Fibroblast of lung (primary cell): ENCODE data around the gene PCDHGA11. TPM values are rescaled to one million over a fixed set of nuclear protein-coding genes. Genes with fewer than 3 reads are reported as not detected.

ENCODE experiments used
- DNase-seq, 2 donors: peaks; one replicate each; pipeline versions ENCODE4 v3.0.0 to v3.0.0-alpha.2; 2010; ENCODE audit warnings: low read depth in 2 of 2
- H2AFZ ChIP-seq: 2 replicates; pipeline ENCODE4 v1.5.1; 2012; ENCODE audit warnings: low read length, control low read depth, inconsistent platforms
- H3K27ac ChIP-seq: 2 replicates; pipeline ENCODE4 v1.5.1; 2011; ENCODE audit warnings: low read length, control low read depth; ENCODE audit not compliant: insufficient read depth
- H3K27me3 ChIP-seq: 2 replicates; pipeline ENCODE4 v1.5.1; 2011; ENCODE audit warnings: mild to moderate bottlenecking, low read length; ENCODE audit not compliant: control insufficient read depth, insufficient read depth
- H3K36me3 ChIP-seq: 2 replicates; pipeline ENCODE4 v1.5.1; 2011; ENCODE audit warnings: low read length; ENCODE audit not compliant: control insufficient read depth, insufficient read depth
- H3K4me1 ChIP-seq: 2 replicates; pipeline ENCODE4 v1.5.1; 2011; ENCODE audit warnings: low read length; ENCODE audit not compliant: control insufficient read depth, insufficient read depth; ENCODE audit errors: extremely low read depth
- H3K4me2 ChIP-seq: 2 replicates; pipeline ENCODE4 v1.5.1; 2011; ENCODE audit warnings: low read length, control low read depth; ENCODE audit not compliant: insufficient read depth; ENCODE audit errors: extremely low read depth
- H3K4me3 ChIP-seq, 4 experiments: fragments of 200-600 bp in 1 of 4; sonication (generic) in 1 of 4; replicated peaks in 1 of 4; 2 replicates each; pipeline ENCODE4 v1.5.1; 2011 to 2016; ENCODE audit warnings: low read length in 4 of 4, low read depth in 3 of 4, mild to moderate bottlenecking in 3 of 4, control low read depth in 2 of 4, inconsistent platforms in 1 of 4, mixed read lengths in 1 of 4; ENCODE audit not compliant: insufficient read depth in 1 of 4; ENCODE audit errors: control extremely low read depth in 1 of 4
- H3K79me2 ChIP-seq: 2 replicates; pipeline ENCODE4 v1.5.1; 2012; ENCODE audit warnings: mild to moderate bottlenecking, low read length, inconsistent platforms; ENCODE audit not compliant: control insufficient read depth, insufficient read depth
- H3K9ac ChIP-seq: 2 replicates; pipeline ENCODE4 v1.5.1; 2011; ENCODE audit warnings: mild to moderate bottlenecking, low read length, control low read depth; ENCODE audit not compliant: insufficient read depth
- H3K9me3 ChIP-seq: 2 replicates; pipeline ENCODE4 v1.5.1; 2012; ENCODE audit warnings: low read depth, low read length; ENCODE audit not compliant: control insufficient read depth, insufficient read depth
- H4K20me1 ChIP-seq: 2 replicates; pipeline ENCODE4 v1.5.1; 2011; ENCODE audit warnings: low read length; ENCODE audit not compliant: control insufficient read depth, insufficient read depth; ENCODE audit errors: extremely low read depth
- CTCF ChIP-seq, 2 donors: IDR thresholded peaks in 1 of 2; conservative IDR thresholded peaks in 1 of 2; 1 replicate in 1 of 2; 2 replicates in 1 of 2; pipeline ENCODE4 v1.5.1; 2011 to 2012; ENCODE audit warnings: low read length in 2 of 2, control low read depth in 1 of 2, inconsistent platforms in 1 of 2, low read depth in 1 of 2, mild to moderate bottlenecking in 1 of 2
- EZH2 ChIP-seq: IDR thresholded peaks from 2 replicates; pipeline ENCODE4 v1.5.1; 2012; ENCODE audit warnings: low read length, control low read depth, mild to moderate bottlenecking; ENCODE audit errors: missing control alignments
- polyA plus RNA-seq, 2 donors: library from polyadenylated mRNA; depleted of rRNA in 1 of 2; stranded (reverse) in 1 of 2; unstranded in 1 of 2; fragments of >200 nt; gene quantifications; 2 replicates each; pipeline ENCODE4 v1.2.1, GENCODE V29; 2011 to 2012; ENCODE audit warnings: missing spikeins in 1 of 2
- total RNA-seq: library from RNA; depleted of rRNA; stranded (reverse); fragments of >200 nt; gene quantifications from 2 replicates; pipeline ENCODE4 v1.2.1, GENCODE V29; 2014

PCDHGA11 gene
- total and polyA plus RNA-seq, 2 donors (not counting 1 experiment from before 2014, with no cell fraction given) = 4.7 to 8.6 TPM

GRCh38 chr5:141437221-141437620 lies 16.4 kb downstream of the PCDHGA11 start:
- no peak overlapping the region for H3K4me2 ChIP-seq
- H3K4me1 ChIP-seq = no peaks in the 10 kb centered on the region
- no peak overlapping the region for H2AFZ ChIP-seq
- H3K9me3 ChIP-seq = no peaks in the 10 kb centered on the region
- H3K27ac ChIP-seq = no peak overlapping the region
- H4K20me1 ChIP-seq = no peaks in the 10 kb centered on the region
- no peak overlapping the region for H3K4me3 ChIP-seq
- TF ChIP-seq EZH2 (no peak), CTCF (conservative IDR thresholded peaks at IDR 0.05 in 1 of 2, IDR thresholded peaks at IDR 0.05 in 1 of 2; ENCODE audit: low read depth in 1 of 2, low read length in 2 of 2) (no peak)
- H3K27me3 ChIP-seq = no peaks in the 10 kb centered on the region
- peak in 1 of 2 donors; percentile 27 for DNase-seq
- H3K79me2 ChIP-seq = no peaks in the 10 kb centered on the region
- H3K9ac ChIP-seq = no peak overlapping the region
- H3K36me3 ChIP-seq = no peaks in the 10 kb centered on the region

- Histone ChIP-seq H3K9ac (no peak overlapping the region), H3K9me3 (no peaks in the 10 kb centered on the region), H4K20me1 (no peaks in the 10 kb centered on the region), H3K4me2 (no peak overlapping the region), H3K4me3 (no peak overlapping the region), H3K27me3 (no peaks in the 10 kb centered on the region), H3K36me3 (no peaks in the 10 kb centered on the region), H3K27ac (no peak overlapping the region), H3K79me2 (no peaks in the 10 kb centered on the region), H2AFZ (no peak overlapping the region), H3K4me1 (no peaks in the 10 kb centered on the region)
- peak in 1 of 2 donors; percentile 52 for DNase-seq
- TF ChIP-seq CTCF (conservative IDR thresholded peaks at IDR 0.05 in 1 of 2, IDR thresholded peaks at IDR 0.05 in 1 of 2; ENCODE audit: low read depth in 1 of 2, low read length in 2 of 2) (no peak), EZH2 (no peak)
Observed at GRCh38 chr5:141439411-141440141, 18.7 kb downstream of the PCDHGA11 start.

GRCh38 chr5:141440341-141440740 lies 19.5 kb downstream of the PCDHGA11 start:
- no peak overlapping the region for H3K27ac ChIP-seq
- H3K79me2 ChIP-seq = no peaks in the 10 kb centered on the region
- no peaks in the 10 kb centered on the region for H3K36me3 ChIP-seq
- no peaks in the 10 kb centered on the region for H3K4me1 ChIP-seq
- DNase-seq = no peak
- no peak overlapping the region for H2AFZ ChIP-seq
- no peaks in the 10 kb centered on the region for H3K9me3 ChIP-seq
- no peaks in the 10 kb centered on the region for H3K27me3 ChIP-seq
- no peak overlapping the region for H3K9ac ChIP-seq
- no peak overlapping the region for H3K4me2 ChIP-seq
- TF ChIP-seq CTCF (conservative IDR thresholded peaks at IDR 0.05 in 1 of 2, IDR thresholded peaks at IDR 0.05 in 1 of 2; ENCODE audit: low read depth in 1 of 2, low read length in 2 of 2) (no peak), EZH2 (no peak)
- no peaks in the 10 kb centered on the region for H4K20me1 ChIP-seq
- no peak overlapping the region for H3K4me3 ChIP-seq
